ENCODE data around the gene YJEFN3. TPM values are rescaled to one million over a fixed set of nuclear protein-coding genes. Genes with fewer than 3 reads are reported as not detected.

Gene YJEFN3
- total and polyA plus RNA-seq, 2 of the 8 experiments (the other 6 are each of a cell fraction or from before 2014, with no cell fraction given), result 5.7 to 9.4 TPM

GRCh38 chr19:19552798-19553197, 24.1 kb downstream of the YJEFN3 start:
- ChIA-PET CTCF (ENCODE audit: partially characterized antibody) (interaction anchor here (0.6 to 15.7 kb wide), 23 partner anchors 9 to 949 kb away, joined by 3 to 223 read pairs (median 6); partner anchors contain the start of genes CILP2, GMIP and YJEFN3), POLR2A (ENCODE audit: partially characterized antibody) (interaction anchor here (1.2 to 2.2 kb wide), 5 partner anchors 17 to 91 kb away, joined by 3 to 11 read pairs (median 6); partner anchors contain the start of gene YJEFN3)
- Histone ChIP-seq H3K9ac (replicated peaks in 1 of 4; ENCODE audit: extremely low read depth in 1 of 4, low read depth in 3 of 4, low read length in 3 of 4) (no peak overlapping the region), H3K27me3 (replicated peaks in 1 of 4; ENCODE audit: control insufficient read depth in 3 of 4, extremely low read depth in 1 of 4, insufficient read depth in 3 of 4, low read length in 3 of 4) (no peaks in the 10 kb centered on the region; a peak in 1 of 7 replicates), H4K20me1 (replicated peaks in 1 of 2; ENCODE audit: control insufficient read depth in 1 of 2, insufficient read depth in 2 of 2, low read length in 2 of 2) (no peaks in the 10 kb centered on the region), H2BK12ac (ENCODE audit: low read depth, low read length) (no peak overlapping the region), H3K23me2 (ENCODE audit: low read depth, low read length) (no peaks in the 10 kb centered on the region), H3K4ac (replicated peaks; ENCODE audit: insufficient read length, low read depth, low read length) (no peak overlapping the region), H2BK15ac (ENCODE audit: low read length) (no peak overlapping the region), H2BK120ac (replicated peaks; ENCODE audit: low read depth, low read length) (no peak overlapping the region), H3K4me3 (ENCODE audit: extremely low read depth in 1 of 4, insufficient read depth in 2 of 4, low read depth in 3 of 4, low read length in 4 of 4) (no peak overlapping the region), H2BK20ac (ENCODE audit: low read length) (no peak overlapping the region), H3K79me1 (ENCODE audit: low read depth, low read length) (0 out of 2 replicates have a peak, but pooled peaks cover 2% of the 10 kb centered on the region), H3K14ac (ENCODE audit: insufficient read length) (no peak overlapping the region), H4K8ac (ENCODE audit: extremely low read depth, insufficient read depth, low read length) (no peak overlapping the region), H3K56ac (replicated peaks; ENCODE audit: insufficient read length, low read depth, low read length) (no peak overlapping the region), H3K4me1 (replicated peaks in 1 of 4; ENCODE audit: control insufficient read depth in 3 of 4, insufficient read depth in 4 of 4, low read length in 3 of 4) (no peaks in the 10 kb centered on the region; a peak in 3 of 7 replicates), H3K18ac (ENCODE audit: extremely low read depth, low read length) (no peak overlapping the region), H2AFZ (ENCODE audit: low read length) (no peak overlapping the region), H3K23ac (ENCODE audit: insufficient read length) (no peak overlapping the region), H2BK5ac (ENCODE audit: low read depth, low read length) (no peak overlapping the region), H3K4me2 (ENCODE audit: insufficient read depth in 1 of 2, low read depth in 2 of 2, low read length in 2 of 2) (no peak overlapping the region), H3K36me3 (ENCODE audit: control insufficient read depth in 2 of 4, insufficient read depth in 4 of 4, low read length in 3 of 4) (no peaks in the 10 kb centered on the region), H3K79me2 (ENCODE audit: control insufficient read depth in 1 of 2, insufficient read depth in 2 of 2, low read length in 2 of 2) (no peaks in the 10 kb centered on the region), H4K5ac (ENCODE audit: insufficient read length, low read depth, low read length) (no peak overlapping the region), H2AK5ac (ENCODE audit: low read depth, low read length) (no peak overlapping the region), H3K27ac (ENCODE audit: low read depth, low read length) (no peak overlapping the region), H4K91ac (replicated peaks; ENCODE audit: insufficient read length, low read length) (no peak overlapping the region), H3K9me3 (ENCODE audit: insufficient read depth in 2 of 2, low read depth in 1 of 2, low read length in 1 of 2) (no peaks in the 10 kb centered on the region)
- DNase-seq (ENCODE audit: low read depth in 1 of 2, low spot score in 2 of 2) (peak in 1 of 2 experiments; percentile 92), FAIRE-seq (no peak)
- 62% methylated on average over 5 of the region's 6 CpGs; no CpG with 5 or more reads in 1 of the 2 experiments for WGBS, 2 experiments (ENCODE audit: extremely low coverage in 1 of 2, insufficient coverage in 1 of 2, insufficient read length in 1 of 2, insufficient replicate concordance in 2 of 2, low coverage in 1 of 2, low lambda C conversion rate in 2 of 2, missing lambda C conversion rate in 1 of 2)
- TF ChIP-seq GABPA (IDR thresholded peaks at IDR 0.05; ENCODE audit: borderline replicate concordance, insufficient read depth, low read length), result peak; percentile 76; the same call in 1 of the 2 replicates
- TF ChIP-seq ASH2L (IDR thresholded peaks at IDR 0.05; ENCODE audit: low read length), result no peak
- peak; percentile 86 to 93 (median 90) for TF ChIP-seq CTCF (IDR thresholded peaks at IDR 0.05; ENCODE audit: control extremely low read depth in 1 of 3, insufficient read depth in 1 of 3, low read depth in 1 of 3, low read length in 3 of 3)
- TF ChIP-seq MAX (IDR thresholded peaks at IDR 0.05), result peak; percentile 52
- TF ChIP-seq SIX5 (IDR thresholded peaks at IDR 0.05; ENCODE audit: low read depth, low read length), result no peak
- peak; percentile 65 to 80 for TF ChIP-seq RAD21 (IDR thresholded peaks at IDR 0.05 in 1 of 2, conservative IDR thresholded peaks at IDR 0.05 in 1 of 2; ENCODE audit: low read depth in 2 of 2, low read length in 2 of 2)
- no peak for TF ChIP-seq CBX8 (IDR thresholded peaks at IDR 0.05; ENCODE audit: borderline replicate concordance, low read depth, low read length)
- TF ChIP-seq HDAC2 (IDR thresholded peaks at IDR 0.05; ENCODE audit: borderline replicate concordance in 1 of 2, low read depth in 2 of 2, low read length in 2 of 2), result peak in 1 of 2 experiments; percentile 98; a peak in 2 of 4 replicates
- TF ChIP-seq EZH2 (IDR thresholded peaks at IDR 0.05; ENCODE audit: low read depth, low read length, severe bottlenecking), result no peak

Measured in H1 (cell line).